Dermis blood vessel endothelial cell (primary cell): Measurements from ENCODE around the gene RAET1L. TPM values are rescaled to one million over a fixed set of nuclear protein-coding genes. Genes with fewer than 3 reads are reported as not detected.
"Not testable (repeated sequence)": the region's sequence is repeated elsewhere in the genome, so short reads cannot be mapped to it uniquely, and the experiment has no call there.

ENCODE experiments used
- DNase-seq: peaks from one replicate; pipeline ENCODE4 v3.0.0; 2010
- total RNA-seq: library from RNA; depleted of rRNA; stranded (reverse); fragments of >200 nt; gene quantifications from 2 replicates; pipeline ENCODE4 v1.2.3, GENCODE V29; 2014

Gene RAET1L
- total RNA-seq, 1 donor from 2014 or later, result not detected

- no peak for DNase-seq
Observed at GRCh38 chr6:150043501-150044412, 18.4 kb upstream of the RAET1L start.

- DNase-seq, result no peak
Observed at GRCh38 chr6:150043096-150043495, 17.8 kb upstream of the RAET1L start.

- DNase-seq, result no peak
Observed at GRCh38 chr6:150038202-150039062, 13.1 kb upstream of the RAET1L start.

- DNase-seq, result no peak
Observed at GRCh38 chr6:150037526-150038201, 12.3 kb upstream of the RAET1L start.

- no peak for DNase-seq
Observed at GRCh38 chr6:150036081-150036480, 10.7 kb upstream of the RAET1L start.

GRCh38 chr6:150033207-150033771 lies 8.0 kb upstream of the RAET1L start:
- DNase-seq, result no peak

GRCh38 chr6:150032598-150032997 lies 7.3 kb upstream of the RAET1L start:
- no peak for DNase-seq

- no peak for DNase-seq
Observed at GRCh38 chr6:150030611-150031010, 5.3 kb upstream of the RAET1L start.

GRCh38 chr6:150029749-150030148 lies 4.4 kb upstream of the RAET1L start:
- DNase-seq, result no peak

GRCh38 chr6:150029276-150029675 lies 3.9 kb upstream of the RAET1L start:
- DNase-seq, result no peak

- no peak for DNase-seq
Observed at GRCh38 chr6:150028799-150029198, 3.5 kb upstream of the RAET1L start.

GRCh38 chr6:150027806-150028565 lies 2.7 kb upstream of the RAET1L start:
- DNase-seq, result no peak

- no peak for DNase-seq
Observed at GRCh38 chr6:150026976-150027805, 1.9 kb upstream of the RAET1L start.

- no peak for DNase-seq
Observed at GRCh38 chr6:150024646-150025155, 631 bp downstream of the RAET1L start.

- DNase-seq, result not testable (repeated sequence)
Observed at GRCh38 chr6:150024021-150024420, 1.3 kb downstream of the RAET1L start.

- DNase-seq, result not testable (repeated sequence)
Observed at GRCh38 chr6:150021870-150022269, 3.5 kb downstream of the RAET1L start.

- DNase-seq, result no peak
Observed at GRCh38 chr6:150018846-150019580, 6.3 kb downstream of the RAET1L start.

GRCh38 chr6:150017186-150017521 lies 8.2 kb downstream of the RAET1L start:
- DNase-seq, result not testable (repeated sequence)

- peak; percentile 79 for DNase-seq
Observed at GRCh38 chr6:150016324-150017185, 8.8 kb downstream of the RAET1L start.
